ENCODE measurements around the gene HSF4. TPM values are rescaled to one million over a fixed set of nuclear protein-coding genes. Genes with fewer than 3 reads are reported as not detected.

The HSF4 gene
- total and polyA plus RNA-seq, 2 of the 4 experiments (the other 2 are of a cell fraction) = 0.54 to 7.5 TPM

DNA sequence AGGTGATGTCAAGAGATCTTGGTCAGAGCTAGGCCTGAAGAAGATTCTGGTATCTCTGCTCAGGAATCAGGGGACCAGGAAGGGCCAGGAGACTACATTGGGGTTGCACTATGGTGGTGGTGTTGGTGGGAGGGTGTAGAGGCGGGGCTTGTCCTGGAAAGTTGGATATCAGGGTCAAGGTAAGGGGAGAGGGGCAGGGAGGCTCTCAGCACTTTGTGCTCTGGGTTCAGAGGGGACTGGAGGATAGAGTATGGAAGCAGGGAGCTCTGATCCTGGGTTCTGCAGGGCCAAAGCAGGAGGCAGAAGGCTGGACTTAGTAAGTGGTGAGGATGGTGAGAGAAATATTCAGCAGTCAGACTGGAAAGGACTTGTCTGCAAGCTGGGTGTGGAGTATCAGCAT is 8.8 kb downstream of the HSF4 start:
- Histone ChIP-seq H3K27ac (ENCODE audit: insufficient read depth, low read length) (no peak overlapping the region), H3K4ac (ENCODE audit: low read depth, low read length) (peak overlapping the region; percentile 33), H3K9me1 (ENCODE audit: insufficient read depth, low read length) (peaks cover 20% of the 10 kb centered on the region), H3K36me3 (ENCODE audit: control insufficient read depth, insufficient read depth, low read length) (peaks cover 11% of the 10 kb centered on the region; the same call in 1 of the 2 replicates), H2BK5ac (ENCODE audit: low read depth, low read length, poor library complexity, severe bottlenecking) (peak overlapping the region; percentile 6), H3K4me1 (ENCODE audit: control insufficient read depth, insufficient read depth, low read length) (peaks cover 35% of the 10 kb centered on the region), H2BK120ac (ENCODE audit: low read depth, low read length) (no peak overlapping the region), H4K5ac (ENCODE audit: low read depth, low read length) (peak overlapping the region; percentile 9), H2AK5ac (ENCODE audit: low read depth, low read length) (peak overlapping the region; percentile 43), H4K91ac (ENCODE audit: insufficient read depth, low read depth, low read length) (peak overlapping the region; percentile 24; the same call in 1 of the 2 replicates), H3K4me3 (ENCODE audit: insufficient read depth, low read depth, low read length) (peak overlapping the region; percentile 36; the same call in 1 of the 2 replicates), H3K4me2 (ENCODE audit: low read depth, low read length) (peak overlapping the region; percentile 76), H3K18ac (ENCODE audit: low read depth, low read length) (peak overlapping the region; percentile 0; the same call in 1 of the 2 replicates), H3K79me1 (ENCODE audit: low read depth in 1 of 2, low read length in 2 of 2) (peaks cover 17 to 46% of the 10 kb centered on the region in 2 experiments; a peak in 3 of 4 replicates), H3K23ac (ENCODE audit: low read depth, low read length) (peak overlapping the region; percentile 53), H4K20me1 (ENCODE audit: insufficient read depth, low read length) (peaks cover 13% of the 10 kb centered on the region; the same call in 1 of the 2 replicates), H3K14ac (replicated peaks; ENCODE audit: low read depth, low read length) (peak overlapping the region; percentile 54; the same call in 1 of the 2 replicates), H3K56ac (ENCODE audit: extremely low read depth, insufficient read depth, low read length) (no peak overlapping the region), H2BK15ac (ENCODE audit: low read depth, low read length) (no peak overlapping the region), H3K9me3 (ENCODE audit: control insufficient read depth, insufficient read depth, low read length) (no peaks in the 10 kb centered on the region), H4K8ac (ENCODE audit: low read depth in 2 of 2, low read length in 2 of 2) (peak overlapping the region; percentile 36 to 72; a peak in 2 of 4 replicates), H3K27me3 (ENCODE audit: control insufficient read depth, insufficient read depth, low read length) (no peaks in the 10 kb centered on the region), H3K9ac (ENCODE audit: low read depth, low read length) (peak overlapping the region; percentile 7), H2AK9ac (replicated peaks; ENCODE audit: low read depth, low read length, poor library complexity) (peak overlapping the region; percentile 95), H2AFZ (replicated peaks; ENCODE audit: low read length, poor library complexity) (peak overlapping the region; percentile 93), H2BK20ac (ENCODE audit: low read depth, low read length) (no peak overlapping the region)
- dilution Hi-C loops (cut with HindIII; ENCODE audit: low sequenced_read_pairs, unreplicated experiment) = no loop called here
- DNase-seq = no peak
- no peak for ATAC-seq (ENCODE audit: low read depth)
- no CpG with 5 or more reads among the region's 1 CpG for WGBS, 2 experiments (ENCODE audit: extremely low coverage in 2 of 2, insufficient read length in 1 of 2)
- ChIA-PET POLR2A (ENCODE audit: unreplicated experiment) (no interaction called here), CTCF (interaction anchor here (1.1 kb wide), 1 partner anchor 18 kb away, joined by 4 read pairs; no protein-coding TSS in a partner anchor)
- TF ChIP-seq RFX5 (IDR thresholded peaks at IDR 0.05; ENCODE audit: low read depth, low read length) (no peak), MAFK (IDR thresholded peaks at IDR 0.05; ENCODE audit: low read depth, low read length) (no peak), NFE2L2 (IDR thresholded peaks at IDR 0.05; ENCODE audit: low read depth, low read length) (no peak), CEBPB (IDR thresholded peaks at IDR 0.05; ENCODE audit: low read depth, low read length) (no peak), SMC3 (IDR thresholded peaks at IDR 0.05; ENCODE audit: low read depth, low read length) (no peak), MXI1 (IDR thresholded peaks at IDR 0.05; ENCODE audit: borderline replicate concordance, low read depth, low read length) (no peak), RCOR1 (IDR thresholded peaks at IDR 0.05; ENCODE audit: insufficient replicate concordance, low read length) (no peak), CHD1 (IDR thresholded peaks at IDR 0.05; ENCODE audit: low read depth, low read length) (no peak), BHLHE40 (IDR thresholded peaks at IDR 0.05; ENCODE audit: low read depth, low read length) (no peak)
- TF ChIP-seq, protein P1, sequence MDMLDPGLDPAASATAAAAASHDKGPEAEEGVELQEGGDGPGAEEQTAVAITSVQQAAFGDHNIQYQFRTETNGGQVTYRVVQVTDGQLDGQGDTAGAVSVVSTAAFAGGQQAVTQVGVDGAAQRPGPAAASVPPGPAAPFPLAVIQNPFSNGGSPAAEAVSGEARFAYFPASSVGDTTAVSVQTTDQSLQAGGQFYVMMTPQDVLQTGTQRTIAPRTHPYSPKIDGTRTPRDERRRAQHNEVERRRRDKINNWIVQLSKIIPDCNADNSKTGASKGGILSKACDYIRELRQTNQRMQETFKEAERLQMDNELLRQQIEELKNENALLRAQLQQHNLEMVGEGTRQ (IDR thresholded peaks at IDR 0.05; ENCODE audit: low read depth, low read length) = no peak
- BruUV-seq (replicated peaks) = no TSS peak
- intact Hi-C loops (cut with micrococcal nuclease) = no loop called here
- in situ Hi-C loops (cut with MboI; ENCODE audit: low sequenced_read_pairs) = no loop called here
